Measurements from ENCODE around the gene KLK10.

The KLK10 gene

DNA sequence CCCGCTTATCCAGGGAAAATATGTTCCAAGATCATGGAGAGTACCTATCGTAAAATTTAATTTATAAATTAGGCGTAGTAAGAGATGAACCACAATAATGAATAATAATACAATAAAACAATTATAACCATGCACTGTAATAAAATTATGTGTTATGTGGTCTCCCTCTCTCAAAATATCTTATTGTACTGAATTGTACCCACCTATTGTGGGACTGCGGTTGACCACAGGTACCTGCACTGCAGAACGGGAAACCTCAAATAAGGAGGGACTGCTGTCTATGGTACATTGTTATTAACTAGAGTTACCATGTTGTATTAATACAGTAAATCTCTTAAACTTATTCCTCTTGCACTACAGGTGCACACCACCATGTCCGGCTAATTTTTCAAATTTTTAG is 20.6 kb upstream of the KLK10 start:
- Histone ChIP-seq H3K79me2 (ENCODE audit: insufficient read depth, low read length) (no peaks in the 10 kb centered on the region), H3K27ac (ENCODE audit: low read depth, low read length, poor library complexity, severe bottlenecking) (no peak overlapping the region), H2AFZ (ENCODE audit: low read length) (no peak overlapping the region), H4K20me1 (ENCODE audit: insufficient read depth, low read length) (no peaks in the 10 kb centered on the region), H3F3A (ENCODE audit: insufficient read depth, low read length) (no peaks in the 10 kb centered on the region), H3K9me3 (ENCODE audit: low read length) (no peaks in the 10 kb centered on the region), H3K4me1 (ENCODE audit: insufficient read depth, low read length, severe bottlenecking) (no peaks in the 10 kb centered on the region), H3K4me2 (ENCODE audit: low read length) (no peak overlapping the region), H3K27me3 (ENCODE audit: insufficient read depth, low read length) (no peaks in the 10 kb centered on the region), H3K4me3 (ENCODE audit: low read depth, low read length, poor library complexity, severe bottlenecking) (no peak overlapping the region), H3K9me2 (ENCODE audit: low read depth, low read length) (no peaks in the 10 kb centered on the region), H3K36me3 (ENCODE audit: insufficient read depth, low read length) (no peaks in the 10 kb centered on the region), H3K9ac (ENCODE audit: low read length) (no peak overlapping the region)
- TF ChIP-seq EZH2 (IDR thresholded peaks at IDR 0.05; ENCODE audit: borderline replicate concordance, low read length) = no peak
- TF ChIP-seq, protein P1, sequence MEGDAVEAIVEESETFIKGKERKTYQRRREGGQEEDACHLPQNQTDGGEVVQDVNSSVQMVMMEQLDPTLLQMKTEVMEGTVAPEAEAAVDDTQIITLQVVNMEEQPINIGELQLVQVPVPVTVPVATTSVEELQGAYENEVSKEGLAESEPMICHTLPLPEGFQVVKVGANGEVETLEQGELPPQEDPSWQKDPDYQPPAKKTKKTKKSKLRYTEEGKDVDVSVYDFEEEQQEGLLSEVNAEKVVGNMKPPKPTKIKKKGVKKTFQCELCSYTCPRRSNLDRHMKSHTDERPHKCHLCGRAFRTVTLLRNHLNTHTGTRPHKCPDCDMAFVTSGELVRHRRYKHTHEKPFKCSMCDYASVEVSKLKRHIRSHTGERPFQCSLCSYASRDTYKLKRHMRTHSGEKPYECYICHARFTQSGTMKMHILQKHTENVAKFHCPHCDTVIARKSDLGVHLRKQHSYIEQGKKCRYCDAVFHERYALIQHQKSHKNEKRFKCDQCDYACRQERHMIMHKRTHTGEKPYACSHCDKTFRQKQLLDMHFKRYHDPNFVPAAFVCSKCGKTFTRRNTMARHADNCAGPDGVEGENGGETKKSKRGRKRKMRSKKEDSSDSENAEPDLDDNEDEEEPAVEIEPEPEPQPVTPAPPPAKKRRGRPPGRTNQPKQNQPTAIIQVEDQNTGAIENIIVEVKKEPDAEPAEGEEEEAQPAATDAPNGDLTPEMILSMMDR (IDR thresholded peaks at IDR 0.05; ENCODE audit: low read length) = no peak

DNA sequence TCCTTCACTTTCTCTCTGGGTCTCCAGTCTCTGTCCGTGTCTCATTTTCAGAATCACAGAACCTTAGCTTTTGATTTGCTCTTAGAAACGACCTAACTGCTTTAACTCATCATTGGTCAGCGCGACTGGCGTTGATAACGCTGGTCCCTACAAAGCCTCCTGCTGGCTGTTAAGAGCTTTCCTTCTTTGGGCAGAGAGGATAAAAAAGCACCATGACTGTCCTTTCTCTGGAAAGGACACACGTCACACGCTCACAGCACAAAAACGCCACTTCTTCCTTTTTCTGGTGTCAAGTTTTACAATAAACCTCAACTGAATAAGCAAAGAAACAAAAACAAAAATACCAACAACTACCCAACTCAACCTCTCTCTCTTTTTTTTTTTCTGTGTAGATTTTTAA is 17.0 kb upstream of the KLK10 start:
- Histone ChIP-seq H3K9me3 (ENCODE audit: low read length) (no peaks in the 10 kb centered on the region), H3K27me3 (ENCODE audit: insufficient read depth, low read length) (no peaks in the 10 kb centered on the region), H3K4me2 (ENCODE audit: low read length) (no peak overlapping the region), H3K4me3 (ENCODE audit: low read depth, low read length, poor library complexity, severe bottlenecking) (no peak overlapping the region), H3K9me2 (ENCODE audit: low read depth, low read length) (no peaks in the 10 kb centered on the region), H3K9ac (ENCODE audit: low read length) (no peak overlapping the region), H3K79me2 (ENCODE audit: insufficient read depth, low read length) (no peaks in the 10 kb centered on the region), H3K36me3 (ENCODE audit: insufficient read depth, low read length) (no peaks in the 10 kb centered on the region), H3K4me1 (ENCODE audit: insufficient read depth, low read length, severe bottlenecking) (no peaks in the 10 kb centered on the region), H4K20me1 (ENCODE audit: insufficient read depth, low read length) (no peaks in the 10 kb centered on the region), H2AFZ (ENCODE audit: low read length) (no peak overlapping the region), H3K27ac (ENCODE audit: low read depth, low read length, poor library complexity, severe bottlenecking) (no peak overlapping the region), H3F3A (ENCODE audit: insufficient read depth, low read length) (no peaks in the 10 kb centered on the region)
- no peak for TF ChIP-seq EZH2 (IDR thresholded peaks at IDR 0.05; ENCODE audit: borderline replicate concordance, low read length)
- TF ChIP-seq, protein P1 (IDR thresholded peaks at IDR 0.05; ENCODE audit: low read length) = no peak

DNA sequence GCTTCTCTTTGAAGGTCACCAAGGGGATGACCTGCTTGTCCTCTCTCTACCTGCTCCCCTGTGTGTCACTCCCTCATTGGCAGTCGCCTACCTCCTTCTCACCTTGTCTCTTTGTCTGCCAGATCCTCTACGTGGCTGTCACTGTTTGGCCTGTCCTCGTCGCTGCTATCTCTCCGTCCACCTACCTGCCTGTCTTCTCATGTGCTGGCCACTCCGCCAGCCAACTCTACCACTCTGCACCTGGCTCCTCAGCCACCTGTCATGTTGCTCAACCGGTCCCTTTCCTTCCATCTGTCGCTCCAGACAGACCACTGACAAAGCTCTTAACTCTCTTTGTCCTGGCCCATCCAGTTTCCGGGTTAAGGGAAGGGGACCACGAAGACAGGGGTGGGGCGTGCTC is 15.2 kb upstream of the KLK10 start, which contains the start of gene KLK12:
TSS of gene KLK12 (minus strand) at position 299 of the 400 bp plus-strand sequence. CDS start 381 bp downstream, outside the sequence.
- TF ChIP-seq, protein P1 (IDR thresholded peaks at IDR 0.05; ENCODE audit: low read length) = no peak
- TF ChIP-seq EZH2 (IDR thresholded peaks at IDR 0.05; ENCODE audit: borderline replicate concordance, low read length) = no peak
- H3K4me1 ChIP-seq (ENCODE audit: insufficient read depth, low read length, severe bottlenecking) = no peaks in the 10 kb centered on the region
- no peak within 1 kb of the TSS for H2AFZ ChIP-seq (ENCODE audit: low read length)
- no peaks in the 10 kb centered on the region for H3K9me2 ChIP-seq (ENCODE audit: low read depth, low read length)
- H3K9ac ChIP-seq (ENCODE audit: low read length) = no peak within 1 kb of the TSS
- no peaks in the 10 kb centered on the region for H3K9me3 ChIP-seq (ENCODE audit: low read length)
- H3K36me3 ChIP-seq (ENCODE audit: insufficient read depth, low read length) = no peaks in the 10 kb centered on the region
- H3K27me3 ChIP-seq (ENCODE audit: insufficient read depth, low read length) = no peaks in the 10 kb centered on the region; the same call in 1 of the 2 replicates
- H3K4me3 ChIP-seq (ENCODE audit: low read depth, low read length, poor library complexity, severe bottlenecking) = no peak within 1 kb of the TSS
- H3K27ac ChIP-seq (ENCODE audit: low read depth, low read length, poor library complexity, severe bottlenecking) = no peak within 1 kb of the TSS
- H3K79me2 ChIP-seq (ENCODE audit: insufficient read depth, low read length) = no peaks in the 10 kb centered on the region
- no peaks in the 10 kb centered on the region for H3F3A ChIP-seq (ENCODE audit: insufficient read depth, low read length)
- H3K4me2 ChIP-seq (ENCODE audit: low read length) = no peak within 1 kb of the TSS
- no peaks in the 10 kb centered on the region for H4K20me1 ChIP-seq (ENCODE audit: insufficient read depth, low read length)
